HepG2 (cell line): ENCODE data around the gene PRM3. TPM values are rescaled to one million over a fixed set of nuclear protein-coding genes. Genes with fewer than 3 reads are reported as not detected.

Experiments used
- ATAD3A ChIP-seq: sonication (generic); formaldehyde crosslinking; IDR thresholded peaks from 2 replicates; pipeline ENCODE4 v1.4.0; 2020; ENCODE audit warnings: missing genetic modification reagents
- HMG20B ChIP-seq: conservative IDR thresholded peaks from 2 replicates; pipeline ENCODE4 v1.6.1; 2016; ENCODE audit warnings: missing genetic modification reagents, missing compliant biosample characterization
- HNRNPL ChIP-seq: fragments of 200-400 bp; formaldehyde crosslinking; IDR thresholded peaks from 2 replicates; pipeline ENCODE4 v1.6.1; 2017; ENCODE audit warnings: mild to moderate bottlenecking, low read depth, low read length
- KIAA2018 ChIP-seq: sonication (generic); formaldehyde crosslinking; IDR thresholded peaks from 2 replicates; pipeline ENCODE4 v1.5.0; 2020; ENCODE audit warnings: mild to moderate bottlenecking, missing genetic modification reagents, borderline replicate concordance
- MAFK ChIP-seq, 2 experiments: IDR thresholded peaks in 1 of 2; conservative IDR thresholded peaks in 1 of 2; 2 replicates each; pipeline ENCODE4 v1.6.1; 2011; ENCODE audit warnings: improper control_type of control experiment in 2 of 2, low read length in 2 of 2
- MYC ChIP-seq: sonication (generic); formaldehyde crosslinking; IDR thresholded peaks from 2 replicates; pipeline ENCODE4 v1.9.0; 2021; ENCODE audit warnings: missing genetic modification reagents, borderline replicate concordance
- NR3C1 ChIP-seq: sonication (generic); formaldehyde crosslinking; IDR thresholded peaks from 2 replicates; pipeline ENCODE4 v1.4.0; 2020; ENCODE audit warnings: missing genetic modification reagents
- SCMH1 ChIP-seq: sonication (generic); formaldehyde crosslinking; IDR thresholded peaks from 2 replicates; pipeline ENCODE4 v1.9.0; 2021; ENCODE audit warnings: missing genetic modification reagents, mild to moderate bottlenecking, borderline replicate concordance
- TEAD2 ChIP-seq: sonication (generic); formaldehyde crosslinking; IDR thresholded peaks from 2 replicates; pipeline ENCODE4 v1.9.0; 2021; ENCODE audit warnings: missing genetic modification reagents
- ZKSCAN8 ChIP-seq: IDR thresholded peaks from 2 replicates; pipeline ENCODE4 v1.6.1; 2016; ENCODE audit warnings: borderline replicate concordance, missing genetic modification reagents, missing compliant biosample characterization
- polyA plus RNA-seq, 8 experiments: library from polyadenylated mRNA; depleted of rRNA in 3 of 8; stranded (reverse) in 7 of 8; unstranded in 1 of 8; fragments of >200 nt; fragmentation: Illumina TruSeq in 4 of 8; extraction: Trizol in 4 of 8; gene quantifications; 2 replicates each; pipeline versions ENCODE4 v1.2.1 to v1.2.3, GENCODE V29; 2011 to 2016; ENCODE audit warnings: low read depth in 4 of 8, missing spikeins in 1 of 8, mixed read lengths in 1 of 8; ENCODE audit not compliant: insufficient read depth in 1 of 8
- total RNA-seq, 5 experiments: library from RNA; depleted of rRNA; stranded (reverse); fragments of >200 nt; fragmentation: Illumina TruSeq; extraction: Trizol; gene quantifications; 2 replicates each; pipeline ENCODE4 v1.2.3, GENCODE V29; 2016; ENCODE audit warnings: low read depth in 1 of 5
- TF ChIP-seq, protein P1 (sequence below), 2 experiments: sonication (generic) in 1 of 2; formaldehyde crosslinking in 1 of 2; IDR thresholded peaks; 2 replicates each; pipeline versions ENCODE4 v1.6.1 to v1.9.0; 2014 to 2022; ENCODE audit warnings: antibody characterized with exemption in 1 of 2, borderline replicate concordance in 1 of 2, inconsistent platforms in 1 of 2, low read depth in 1 of 2, missing genetic modification reagents in 1 of 2
- TF ChIP-seq, protein P2 (sequence below): sonication (generic); formaldehyde crosslinking; IDR thresholded peaks from 2 replicates; pipeline ENCODE4 v1.4.0; 2020; ENCODE audit warnings: missing genetic modification reagents

The PRM3 gene
- total and polyA plus RNA-seq, 2 of the 13 experiments (the other 11 are each of a cell fraction or from before 2014, with no cell fraction given): not detected

- TF ChIP-seq KIAA2018 (CRISPR knock-in tag): no peak; the same call in 1 of the 2 replicates
- no peak for TF ChIP-seq MAFK (conservative IDR thresholded peaks at IDR 0.05 in 1 of 2, IDR thresholded peaks at IDR 0.05 in 1 of 2; ENCODE audit: low read length in 2 of 2)
- TF ChIP-seq SCMH1 (CRISPR knock-in tag): no peak
- TF ChIP-seq MYC (CRISPR knock-in tag): peak; percentile 50; the same call in 1 of the 2 replicates
- no peak for TF ChIP-seq HMG20B
- no peak for TF ChIP-seq ATAD3A (CRISPR knock-in tag)
- TF ChIP-seq, protein P1, sequence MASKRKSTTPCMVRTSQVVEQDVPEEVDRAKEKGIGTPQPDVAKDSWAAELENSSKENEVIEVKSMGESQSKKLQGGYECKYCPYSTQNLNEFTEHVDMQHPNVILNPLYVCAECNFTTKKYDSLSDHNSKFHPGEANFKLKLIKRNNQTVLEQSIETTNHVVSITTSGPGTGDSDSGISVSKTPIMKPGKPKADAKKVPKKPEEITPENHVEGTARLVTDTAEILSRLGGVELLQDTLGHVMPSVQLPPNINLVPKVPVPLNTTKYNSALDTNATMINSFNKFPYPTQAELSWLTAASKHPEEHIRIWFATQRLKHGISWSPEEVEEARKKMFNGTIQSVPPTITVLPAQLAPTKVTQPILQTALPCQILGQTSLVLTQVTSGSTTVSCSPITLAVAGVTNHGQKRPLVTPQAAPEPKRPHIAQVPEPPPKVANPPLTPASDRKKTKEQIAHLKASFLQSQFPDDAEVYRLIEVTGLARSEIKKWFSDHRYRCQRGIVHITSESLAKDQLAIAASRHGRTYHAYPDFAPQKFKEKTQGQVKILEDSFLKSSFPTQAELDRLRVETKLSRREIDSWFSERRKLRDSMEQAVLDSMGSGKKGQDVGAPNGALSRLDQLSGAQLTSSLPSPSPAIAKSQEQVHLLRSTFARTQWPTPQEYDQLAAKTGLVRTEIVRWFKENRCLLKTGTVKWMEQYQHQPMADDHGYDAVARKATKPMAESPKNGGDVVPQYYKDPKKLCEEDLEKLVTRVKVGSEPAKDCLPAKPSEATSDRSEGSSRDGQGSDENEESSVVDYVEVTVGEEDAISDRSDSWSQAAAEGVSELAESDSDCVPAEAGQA (IDR thresholded peaks at IDR 0.05; ENCODE audit: low read depth): 0 out of 2 replicates have a peak, but pooled peaks have one; percentile 34
- TF ChIP-seq, protein P1 (CRISPR knock-in tag; IDR thresholded peaks at IDR 0.05; ENCODE audit: borderline replicate concordance): no peak
- TF ChIP-seq NR3C1 (CRISPR knock-in tag): no peak
- TF ChIP-seq TEAD2 (CRISPR knock-in tag): no peak
- TF ChIP-seq HNRNPL: no peak
- TF ChIP-seq, protein P2, sequence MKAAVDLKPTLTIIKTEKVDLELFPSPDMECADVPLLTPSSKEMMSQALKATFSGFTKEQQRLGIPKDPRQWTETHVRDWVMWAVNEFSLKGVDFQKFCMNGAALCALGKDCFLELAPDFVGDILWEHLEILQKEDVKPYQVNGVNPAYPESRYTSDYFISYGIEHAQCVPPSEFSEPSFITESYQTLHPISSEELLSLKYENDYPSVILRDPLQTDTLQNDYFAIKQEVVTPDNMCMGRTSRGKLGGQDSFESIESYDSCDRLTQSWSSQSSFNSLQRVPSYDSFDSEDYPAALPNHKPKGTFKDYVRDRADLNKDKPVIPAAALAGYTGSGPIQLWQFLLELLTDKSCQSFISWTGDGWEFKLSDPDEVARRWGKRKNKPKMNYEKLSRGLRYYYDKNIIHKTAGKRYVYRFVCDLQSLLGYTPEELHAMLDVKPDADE: no peak; the same call in 1 of the 2 replicates
- TF ChIP-seq ZKSCAN8 (CRISPR knock-in tag): peak; percentile 58
Observed at GRCh38 chr16:11278681-11279628, 5.5 kb upstream of the PRM3 start (continued).
